ENCODE measurements around the gene PIP4K2A.

Gene PIP4K2A

GRCh38 chr10:22672319-22673090 lies 41.9 kb downstream of the PIP4K2A start:
- ChIA-PET CTCF (no interaction called here), POLR2A (no interaction called here)
- TF ChIP-seq FOXM1 (IDR thresholded peaks at IDR 0.05; ENCODE audit: borderline replicate concordance) (no peak), TARDBP (IDR thresholded peaks at IDR 0.05) (no peak), ZNF384 (IDR thresholded peaks at IDR 0.05) (no peak), CTBP1 (IDR thresholded peaks at IDR 0.05; ENCODE audit: borderline replicate concordance) (no peak), HDGF (IDR thresholded peaks at IDR 0.05; ENCODE audit: borderline replicate concordance) (no peak), BHLHE40 (IDR thresholded peaks at IDR 0.05; ENCODE audit: borderline replicate concordance) (no peak), SP1 (IDR thresholded peaks at IDR 0.05) (no peak), ARNT (IDR thresholded peaks at IDR 0.05) (no peak), LEF1 (IDR thresholded peaks at IDR 0.05; ENCODE audit: borderline replicate concordance) (no peak), ELF4 (IDR thresholded peaks at IDR 0.05) (no peak), SUZ12 (IDR thresholded peaks at IDR 0.05) (no peak), FOXA1 (IDR thresholded peaks at IDR 0.05) (no peak), FOXK2 (IDR thresholded peaks at IDR 0.05) (no peak), L3MBTL2 (conservative IDR thresholded peaks at IDR 0.05) (no peak), PKNOX1 (IDR thresholded peaks at IDR 0.05) (no peak), NFRKB (IDR thresholded peaks at IDR 0.05) (no peak)
- DNase-seq (ENCODE audit: extremely low spot score), result no peak

GRCh38 chr10:22670788-22671187 lies 43.6 kb downstream of the PIP4K2A start:
- CTCF ChIA-PET, result interaction anchor here (0.7 kb wide), 1 partner anchor 158 kb away, joined by 3 read pairs; no protein-coding TSS in a partner anchor
- POLR2A ChIA-PET, result no interaction called here
- no peak for TF ChIP-seq ZNF384 (IDR thresholded peaks at IDR 0.05)
- TF ChIP-seq LEF1 (IDR thresholded peaks at IDR 0.05; ENCODE audit: borderline replicate concordance), result no peak
- TF ChIP-seq BHLHE40 (IDR thresholded peaks at IDR 0.05; ENCODE audit: borderline replicate concordance), result no peak
- TF ChIP-seq L3MBTL2 (conservative IDR thresholded peaks at IDR 0.05), result no peak
- no peak for TF ChIP-seq FOXM1 (IDR thresholded peaks at IDR 0.05; ENCODE audit: borderline replicate concordance)
- TF ChIP-seq SP1 (IDR thresholded peaks at IDR 0.05), result no peak
- no peak for TF ChIP-seq SUZ12 (IDR thresholded peaks at IDR 0.05)
- TF ChIP-seq NFRKB (IDR thresholded peaks at IDR 0.05), result no peak
- TF ChIP-seq FOXA1 (IDR thresholded peaks at IDR 0.05), result no peak
- no peak for TF ChIP-seq PKNOX1 (IDR thresholded peaks at IDR 0.05)
- no peak for TF ChIP-seq ELF4 (IDR thresholded peaks at IDR 0.05)
- no peak for DNase-seq (ENCODE audit: extremely low spot score)

DNA sequence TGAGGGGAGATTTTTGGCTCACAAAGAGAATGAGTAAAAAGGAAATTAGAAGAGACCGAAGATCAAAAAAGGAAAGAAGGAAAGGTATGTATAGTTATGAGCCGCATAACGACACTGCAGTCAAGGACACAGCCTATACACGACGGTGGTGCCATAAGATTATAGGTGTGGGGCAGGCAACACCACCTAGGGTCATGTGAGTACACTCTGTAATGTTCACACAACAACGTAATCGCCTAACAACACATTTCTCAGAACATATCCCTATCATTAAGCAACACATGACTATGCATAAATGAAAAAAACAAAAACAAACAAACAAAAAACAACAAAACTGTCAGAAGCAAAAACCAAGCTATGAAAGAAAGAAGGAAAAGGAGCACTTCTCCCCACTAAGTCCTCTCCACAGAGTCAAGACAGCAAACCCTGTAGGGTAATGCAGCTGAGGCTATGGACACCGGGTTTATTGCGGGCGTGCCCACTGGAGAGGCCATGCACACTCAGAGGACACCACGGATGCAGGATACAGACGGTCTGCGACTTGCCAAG lies 45.1 kb downstream of the PIP4K2A start:
- no peak for DNase-seq (ENCODE audit: extremely low spot score)
- ChIA-PET CTCF (no interaction called here), POLR2A (no interaction called here)
- TF ChIP-seq L3MBTL2 (conservative IDR thresholded peaks at IDR 0.05) (no peak), LEF1 (IDR thresholded peaks at IDR 0.05; ENCODE audit: borderline replicate concordance) (no peak), TARDBP (IDR thresholded peaks at IDR 0.05) (no peak), ARNT (IDR thresholded peaks at IDR 0.05) (no peak), NFRKB (IDR thresholded peaks at IDR 0.05) (no peak), FOXA1 (IDR thresholded peaks at IDR 0.05) (no peak)

GRCh38 chr10:22667093-22667480 lies 47.3 kb downstream of the PIP4K2A start:
- CTCF ChIA-PET, result no interaction called here
- no peak for DNase-seq (ENCODE audit: extremely low spot score)
- no peak for TF ChIP-seq SUZ12 (IDR thresholded peaks at IDR 0.05)
- TF ChIP-seq FOXK2 (IDR thresholded peaks at IDR 0.05), result no peak
- no peak for TF ChIP-seq BHLHE40 (IDR thresholded peaks at IDR 0.05; ENCODE audit: borderline replicate concordance)
- TF ChIP-seq ZNF384 (IDR thresholded peaks at IDR 0.05), result no peak
- POLR2A ChIA-PET, result no interaction called here

- no peak for DNase-seq (ENCODE audit: extremely low spot score)
- TF ChIP-seq ARNT (IDR thresholded peaks at IDR 0.05) (no peak), HDGF (IDR thresholded peaks at IDR 0.05; ENCODE audit: borderline replicate concordance) (no peak), LEF1 (IDR thresholded peaks at IDR 0.05; ENCODE audit: borderline replicate concordance) (no peak), CTBP1 (IDR thresholded peaks at IDR 0.05; ENCODE audit: borderline replicate concordance) (no peak), ELF4 (IDR thresholded peaks at IDR 0.05) (no peak)
- ChIA-PET POLR2A (no interaction called here), CTCF (interaction anchor here (0.6 kb wide), 1 partner anchor 66 kb away, joined by 3 read pairs; no protein-coding TSS in a partner anchor)
Measured at GRCh38 chr10:22666287-22667092, 47.9 kb downstream of the PIP4K2A start.

DNA sequence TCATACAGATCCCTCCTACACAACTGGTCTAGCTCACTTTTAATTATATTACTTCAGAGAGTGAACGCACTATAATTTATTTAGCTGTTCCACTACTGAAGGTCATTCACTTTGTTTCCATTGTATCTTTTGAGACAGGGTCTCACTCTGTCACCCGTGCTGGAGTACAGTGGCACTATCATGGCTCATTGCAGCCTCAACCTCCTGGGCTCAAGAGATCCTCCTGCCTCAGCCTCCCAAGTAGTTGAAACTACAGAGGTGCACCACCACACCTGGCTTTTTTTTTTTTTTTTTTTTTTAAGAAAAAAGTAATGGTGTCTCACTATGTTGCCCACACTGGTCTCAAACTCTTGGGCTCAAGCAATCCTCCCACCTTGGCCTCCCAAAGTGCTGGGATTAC lies 49.0 kb downstream of the PIP4K2A start:
- ChIA-PET POLR2A (no interaction called here), CTCF (no interaction called here)
- no peak for TF ChIP-seq HDGF (IDR thresholded peaks at IDR 0.05; ENCODE audit: borderline replicate concordance)
- no peak for TF ChIP-seq ZNF384 (IDR thresholded peaks at IDR 0.05)
- TF ChIP-seq LEF1 (IDR thresholded peaks at IDR 0.05; ENCODE audit: borderline replicate concordance), result no peak
- TF ChIP-seq FOXK2 (IDR thresholded peaks at IDR 0.05), result no peak
- TF ChIP-seq ELF4 (IDR thresholded peaks at IDR 0.05), result no peak
- TF ChIP-seq PKNOX1 (IDR thresholded peaks at IDR 0.05), result no peak
- no peak for TF ChIP-seq SP1 (IDR thresholded peaks at IDR 0.05)
- DNase-seq (ENCODE audit: extremely low spot score), result no peak

Data from HEK293T (cell line).